Measurements from ENCODE around the gene ZSWIM4.

Gene ZSWIM4

DNA sequence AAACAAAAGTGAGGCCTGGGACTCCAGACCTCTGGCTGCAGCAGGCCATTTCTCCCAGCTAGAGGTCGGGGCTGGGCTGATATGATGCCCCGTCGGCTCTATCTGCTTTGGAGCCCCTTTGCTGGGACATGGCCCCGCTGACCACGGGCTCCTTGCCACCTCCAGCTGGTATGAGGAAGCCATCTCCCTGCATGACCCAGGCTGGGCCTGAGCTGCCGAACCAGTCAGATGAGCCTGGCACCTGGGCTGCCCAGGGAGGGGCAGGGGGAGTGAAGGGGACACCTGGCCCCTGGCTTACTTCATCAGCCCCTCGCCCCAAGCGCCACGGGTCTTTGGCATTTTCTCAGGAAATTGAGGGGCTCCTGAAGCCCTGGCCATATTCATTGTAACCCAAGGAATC, 7.8 kb downstream of the ZSWIM4 start:
- H3K9me3 ChIP-seq, result no peaks in the 10 kb centered on the region

DNA sequence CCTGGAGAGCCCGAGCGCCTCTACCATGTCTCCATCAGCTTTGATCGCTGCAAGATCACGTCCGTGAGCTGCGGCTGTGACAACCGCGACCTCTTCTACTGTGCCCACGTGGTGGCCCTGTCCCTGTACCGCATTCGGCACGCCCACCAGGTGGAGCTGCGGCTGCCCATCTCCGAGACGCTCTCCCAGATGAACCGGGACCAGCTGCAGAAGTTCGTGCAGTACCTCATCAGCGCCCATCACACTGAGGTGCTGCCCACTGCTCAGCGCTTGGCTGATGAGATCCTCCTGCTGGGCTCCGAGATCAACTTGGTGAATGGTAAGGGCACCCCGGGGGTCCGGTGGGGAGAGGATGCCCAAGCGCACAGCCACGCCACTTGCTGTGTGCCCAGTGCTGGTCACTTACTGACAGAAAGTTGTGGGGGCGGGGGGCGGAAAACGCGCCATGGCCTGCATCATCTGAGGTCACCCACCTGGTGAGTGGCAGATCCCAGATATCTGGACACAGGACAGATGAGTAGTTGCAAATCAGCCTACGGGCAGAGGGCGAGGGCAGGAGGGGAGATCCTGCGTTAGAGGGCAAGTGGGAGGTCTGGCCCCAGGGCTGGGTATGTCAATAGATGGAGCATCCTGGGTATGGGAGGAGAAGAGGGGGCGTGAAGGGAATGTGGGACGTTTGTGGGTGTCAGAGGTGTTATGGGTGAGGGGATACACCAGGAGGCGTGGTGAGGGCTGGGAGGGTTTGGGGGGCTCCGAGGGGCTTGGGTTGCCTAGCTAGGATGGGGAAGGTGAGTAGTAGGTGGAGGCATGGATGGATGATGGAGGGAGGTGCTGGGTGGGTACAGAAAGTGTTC, 9.8 kb downstream of the ZSWIM4 start:
- H3K4me3 ChIP-seq (ENCODE audit: low read depth, low read length), result no peak overlapping the region
- peak; percentile 70 for DNase-seq
- H3K9me3 ChIP-seq, result no peaks in the 10 kb centered on the region
- no peaks in the 10 kb centered on the region for H3K27me3 ChIP-seq
- H3K4me1 ChIP-seq, result peaks cover 3% of the 10 kb centered on the region; the same call in 1 of the 2 replicates
- H3K36me3 ChIP-seq, result peaks cover 5% of the 10 kb centered on the region; the same call in 1 of the 2 replicates
- TF ChIP-seq, protein P1, sequence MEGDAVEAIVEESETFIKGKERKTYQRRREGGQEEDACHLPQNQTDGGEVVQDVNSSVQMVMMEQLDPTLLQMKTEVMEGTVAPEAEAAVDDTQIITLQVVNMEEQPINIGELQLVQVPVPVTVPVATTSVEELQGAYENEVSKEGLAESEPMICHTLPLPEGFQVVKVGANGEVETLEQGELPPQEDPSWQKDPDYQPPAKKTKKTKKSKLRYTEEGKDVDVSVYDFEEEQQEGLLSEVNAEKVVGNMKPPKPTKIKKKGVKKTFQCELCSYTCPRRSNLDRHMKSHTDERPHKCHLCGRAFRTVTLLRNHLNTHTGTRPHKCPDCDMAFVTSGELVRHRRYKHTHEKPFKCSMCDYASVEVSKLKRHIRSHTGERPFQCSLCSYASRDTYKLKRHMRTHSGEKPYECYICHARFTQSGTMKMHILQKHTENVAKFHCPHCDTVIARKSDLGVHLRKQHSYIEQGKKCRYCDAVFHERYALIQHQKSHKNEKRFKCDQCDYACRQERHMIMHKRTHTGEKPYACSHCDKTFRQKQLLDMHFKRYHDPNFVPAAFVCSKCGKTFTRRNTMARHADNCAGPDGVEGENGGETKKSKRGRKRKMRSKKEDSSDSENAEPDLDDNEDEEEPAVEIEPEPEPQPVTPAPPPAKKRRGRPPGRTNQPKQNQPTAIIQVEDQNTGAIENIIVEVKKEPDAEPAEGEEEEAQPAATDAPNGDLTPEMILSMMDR (IDR thresholded peaks at IDR 0.05; ENCODE audit: low read depth, low read length), result peak; percentile 62

More for the DNA sequence above, 7.8 kb downstream of the ZSWIM4 start:
- Histone ChIP-seq H3K4me3 (ENCODE audit: low read depth, low read length) (no peak overlapping the region), H3K27me3 (no peaks in the 10 kb centered on the region), H3K4me1 (peaks cover 3% of the 10 kb centered on the region; the same call in 1 of the 2 replicates), H3K36me3 (no peaks in the 10 kb centered on the region)
- TF ChIP-seq, protein P1 (IDR thresholded peaks at IDR 0.05; ENCODE audit: low read depth, low read length), result no peak
- DNase-seq, result no peak

DNA sequence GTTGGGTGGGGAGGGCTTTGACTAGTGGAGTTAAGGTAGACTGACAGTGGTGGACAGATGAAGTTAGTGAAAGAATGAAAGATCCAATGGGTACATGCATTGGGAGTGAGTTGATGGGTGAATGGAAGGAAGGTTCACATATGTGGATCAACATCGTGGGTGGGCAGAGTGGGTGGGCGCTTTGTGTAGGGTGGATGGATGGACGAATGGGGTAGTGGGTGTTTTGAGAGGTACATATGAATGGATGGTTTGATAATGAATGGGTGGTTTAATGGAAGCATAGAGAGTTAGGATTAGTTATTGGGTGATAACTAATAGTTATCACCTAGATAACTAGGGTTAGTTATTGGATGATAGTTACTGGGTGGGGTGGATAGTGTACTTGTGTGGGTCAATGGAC, 11.5 kb downstream of the ZSWIM4 start:
- TF ChIP-seq, protein P1 (IDR thresholded peaks at IDR 0.05; ENCODE audit: low read depth, low read length), result no peak
- Histone ChIP-seq H3K36me3 (peaks cover 5% of the 10 kb centered on the region; the same call in 1 of the 2 replicates), H3K27me3 (no peaks in the 10 kb centered on the region), H3K4me3 (ENCODE audit: low read depth, low read length) (no peak overlapping the region), H3K9me3 (no peaks in the 10 kb centered on the region), H3K4me1 (peaks cover 3% of the 10 kb centered on the region)
- no peak for DNase-seq

DNA sequence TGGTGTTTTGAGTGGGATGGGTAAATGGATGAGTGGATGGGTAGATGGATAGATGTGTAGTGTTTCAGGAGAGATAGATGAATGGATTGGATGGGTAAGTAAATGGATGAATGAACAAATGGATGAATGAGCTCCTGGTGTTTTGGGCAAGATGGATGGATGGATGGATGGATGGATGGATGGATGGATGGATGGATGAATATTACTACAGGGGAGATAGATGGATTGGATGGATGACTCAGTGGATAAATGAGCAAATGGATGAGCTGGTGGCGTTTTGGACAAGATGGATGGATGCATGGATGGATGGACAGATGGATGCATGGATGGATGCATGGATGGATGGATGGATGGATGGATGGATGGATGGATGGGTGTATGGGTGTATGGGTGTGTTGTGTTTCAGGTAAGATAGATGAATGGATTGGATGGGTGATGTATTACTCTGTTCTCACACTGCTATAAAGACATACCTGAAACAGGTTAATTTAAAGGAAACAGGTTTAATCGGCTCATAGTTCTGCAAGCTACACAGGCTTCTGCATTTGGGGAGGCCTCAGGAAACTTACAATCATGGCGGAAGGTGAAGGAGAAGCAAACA, 12.3 kb downstream of the ZSWIM4 start:
- no peaks in the 10 kb centered on the region for H3K27me3 ChIP-seq
- TF ChIP-seq, protein P1 (IDR thresholded peaks at IDR 0.05; ENCODE audit: low read depth, low read length), result no peak

DNA sequence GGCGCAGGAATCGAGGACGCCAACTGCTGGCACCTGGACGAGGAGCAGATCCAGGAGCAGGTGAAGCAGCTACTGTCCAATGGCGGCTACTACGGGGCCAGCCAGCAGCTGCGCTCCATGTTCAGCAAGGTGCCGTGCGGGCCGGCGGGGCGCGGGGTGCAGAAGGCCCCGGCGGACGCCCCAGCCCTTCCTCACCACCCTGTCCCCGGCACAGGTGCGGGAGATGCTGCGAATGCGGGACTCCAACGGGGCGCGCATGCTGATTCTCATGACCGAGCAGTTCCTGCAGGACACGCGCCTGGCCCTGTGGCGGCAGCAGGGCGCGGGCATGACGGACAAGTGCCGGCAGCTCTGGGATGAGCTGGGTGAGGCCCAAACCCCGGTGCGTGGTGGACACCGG, 13.6 kb downstream of the ZSWIM4 start:
- DNase-seq, result no peak
- H3K9me3 ChIP-seq, result no peaks in the 10 kb centered on the region
- peaks cover 3% of the 10 kb centered on the region for H3K4me1 ChIP-seq
- TF ChIP-seq, protein P1 (IDR thresholded peaks at IDR 0.05; ENCODE audit: low read depth, low read length), result no peak
- no peaks in the 10 kb centered on the region for H3K27me3 ChIP-seq
- peaks cover 5% of the 10 kb centered on the region; the same call in 1 of the 2 replicates for H3K36me3 ChIP-seq
- no peak overlapping the region for H3K4me3 ChIP-seq (ENCODE audit: low read depth, low read length)

More for the DNA sequence above, 12.3 kb downstream of the ZSWIM4 start:
- Histone ChIP-seq H3K4me3 (ENCODE audit: low read depth, low read length) (no peak overlapping the region), H3K36me3 (peaks cover 5% of the 10 kb centered on the region; the same call in 1 of the 2 replicates), H3K4me1 (peaks cover 3% of the 10 kb centered on the region), H3K9me3 (no peaks in the 10 kb centered on the region)
- no peak for DNase-seq
